PC-3 (cell line): ENCODE results near the gene CNTNAP2.

ENCODE experiments used
- EZH2 ChIP-seq: fragments of 300-600 bp; sonication (generic); IDR thresholded peaks from one replicate; pipeline ENCODE4 v1.6.1; 2017; ENCODE audit warnings: antibody characterized with exemption, mild to moderate bottlenecking, low read length; ENCODE audit not compliant: unreplicated experiment
- EZH2phosphoT487 ChIP-seq: fragments of 300-600 bp; sonication (generic); IDR thresholded peaks from 2 replicates; pipeline ENCODE4 v1.6.1; 2018; ENCODE audit warnings: mild to moderate bottlenecking, antibody characterized with exemption, low read length, borderline replicate concordance
- TF ChIP-seq, protein P1 (sequence below): fragments of 300-600 bp; sonication (generic); conservative IDR thresholded peaks from 2 replicates; pipeline ENCODE4 v1.5.1; 2017; ENCODE audit warnings: antibody characterized with exemption, low read depth, mild to moderate bottlenecking, low read length

DNA sequence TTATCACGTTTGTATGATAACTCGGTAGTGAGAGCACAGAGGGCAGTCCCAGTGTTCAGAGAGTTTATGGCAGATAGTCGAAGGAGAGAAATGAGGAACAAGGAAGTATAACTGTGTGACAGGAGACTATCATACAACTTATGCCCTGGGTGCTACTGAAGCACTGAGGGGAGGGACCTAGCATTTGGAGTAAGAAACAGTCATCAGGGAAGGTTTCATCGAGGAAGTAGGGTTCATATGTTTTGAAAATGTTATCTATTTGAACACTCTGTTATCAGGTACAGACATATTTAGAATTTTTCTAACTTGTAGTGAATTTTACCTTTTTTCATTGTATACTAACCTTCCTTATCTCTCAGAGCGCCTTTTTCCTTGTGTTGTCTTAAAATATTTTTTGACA lies 1259.6 kb downstream of the CNTNAP2 start:
- TF ChIP-seq, protein P1, sequence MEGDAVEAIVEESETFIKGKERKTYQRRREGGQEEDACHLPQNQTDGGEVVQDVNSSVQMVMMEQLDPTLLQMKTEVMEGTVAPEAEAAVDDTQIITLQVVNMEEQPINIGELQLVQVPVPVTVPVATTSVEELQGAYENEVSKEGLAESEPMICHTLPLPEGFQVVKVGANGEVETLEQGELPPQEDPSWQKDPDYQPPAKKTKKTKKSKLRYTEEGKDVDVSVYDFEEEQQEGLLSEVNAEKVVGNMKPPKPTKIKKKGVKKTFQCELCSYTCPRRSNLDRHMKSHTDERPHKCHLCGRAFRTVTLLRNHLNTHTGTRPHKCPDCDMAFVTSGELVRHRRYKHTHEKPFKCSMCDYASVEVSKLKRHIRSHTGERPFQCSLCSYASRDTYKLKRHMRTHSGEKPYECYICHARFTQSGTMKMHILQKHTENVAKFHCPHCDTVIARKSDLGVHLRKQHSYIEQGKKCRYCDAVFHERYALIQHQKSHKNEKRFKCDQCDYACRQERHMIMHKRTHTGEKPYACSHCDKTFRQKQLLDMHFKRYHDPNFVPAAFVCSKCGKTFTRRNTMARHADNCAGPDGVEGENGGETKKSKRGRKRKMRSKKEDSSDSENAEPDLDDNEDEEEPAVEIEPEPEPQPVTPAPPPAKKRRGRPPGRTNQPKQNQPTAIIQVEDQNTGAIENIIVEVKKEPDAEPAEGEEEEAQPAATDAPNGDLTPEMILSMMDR = no peak
- no peak for TF ChIP-seq EZH2
- TF ChIP-seq EZH2phosphoT487 = no peak
